Panc1 (cell line): ENCODE measurements around the gene DHRS4L2. TPM values are rescaled to one million over a fixed set of nuclear protein-coding genes. Genes with fewer than 3 reads are reported as not detected.
"Not testable (repeated sequence)": the region's sequence is repeated elsewhere in the genome, so short reads cannot be mapped to it uniquely, and the experiment has no call there.

Source experiments
- ATAC-seq: fragments of 200-7000 bp; cut with Tn5 transposase; 2 replicates; pipeline ENCODE4 v1.9.1; 2020; ENCODE audit warnings: mild to moderate bottlenecking, moderate library complexity
- BruUV-seq: library from RNA; stranded (reverse); fragments of 400-500 nt; replicated peaks from 2 replicates; lab custom pipeline; 2021; lab: Mats Ljungman, UMichigan
- CTCF ChIA-PET: fragments of 300-600 bp; sonication (Branson Sonifier 250); formaldehyde crosslinking; loops from one replicate; lab custom pipeline; 2022; ENCODE audit warnings: antibody characterized with exemption; lab: Charles Lee
- POLR2A ChIA-PET: fragments of 300-600 bp; sonication (Branson Sonifier 250); formaldehyde crosslinking; loops from one replicate; lab custom pipeline; 2022; ENCODE audit warnings: antibody characterized with exemption; lab: Charles Lee
- DNase-seq: peaks from one replicate; pipeline ENCODE4 v3.0.0-alpha.2; 2010; ENCODE audit warnings: low read depth, low spot score
- H3K27ac ChIP-seq: 2 replicates; pipeline ENCODE4 v1.5.1; 2011; ENCODE audit warnings: mild to moderate bottlenecking, low read length, inconsistent platforms
- H3K27me3 ChIP-seq: fragments of 200-500 bp; sonication (Bioruptor generic); 2 replicates; pipeline ENCODE4 v1.6.0; 2014; ENCODE audit warnings: low read length, inconsistent platforms; ENCODE audit not compliant: control insufficient read depth, insufficient read depth
- H3K36me3 ChIP-seq: fragments of 200-500 bp; sonication (Bioruptor generic); 2 replicates; pipeline ENCODE4 v1.5.1; 2014; ENCODE audit warnings: inconsistent platforms, mild to moderate bottlenecking, low read length, moderate library complexity; ENCODE audit not compliant: control insufficient read depth, insufficient read depth
- H3K4me1 ChIP-seq: 2 replicates; pipeline ENCODE4 v1.5.1; 2011; ENCODE audit warnings: inconsistent platforms, mild to moderate bottlenecking, low read length, moderate library complexity; ENCODE audit not compliant: control insufficient read depth, insufficient read depth
- H3K4me3 ChIP-seq, 2 experiments: 2 replicates each; pipeline ENCODE4 v1.5.1; 2011 to 2012; ENCODE audit warnings: low read depth in 2 of 2, low read length in 2 of 2, mild to moderate bottlenecking in 2 of 2, inconsistent platforms in 1 of 2, moderate library complexity in 1 of 2
- H3K9me3 ChIP-seq: fragments of 200-500 bp; sonication (Bioruptor generic); 2 replicates; pipeline ENCODE4 v1.5.1; 2014; ENCODE audit warnings: low read depth, mild to moderate bottlenecking, inconsistent platforms, low read length, moderate library complexity; ENCODE audit not compliant: control insufficient read depth, insufficient read depth
- TCF7L2 ChIP-seq: IDR thresholded peaks from 2 replicates; pipeline ENCODE4 v1.6.1; 2011; ENCODE audit warnings: mild to moderate bottlenecking, low read depth, low read length, inconsistent platforms
- in situ Hi-C: cut with HindIII; loops from 2 replicates; pipeline ENCODE4 v1.10.0; 2016; ENCODE audit warnings: low sequenced_read_pairs, low pct_unique_long_range_greater_than_20kb
- intact Hi-C: fragments of 100-400 bp; cut with micrococcal nuclease; formaldehyde crosslinking; loops from one replicate; pipeline ENCODE4 v1.10.0; 2022; ENCODE audit not compliant: unreplicated experiment
- total RNA-seq: library from RNA; stranded (reverse); gene quantifications from one replicate; pipeline ENCODE4 v1.2.1, GENCODE V29; 2021; ENCODE audit not compliant: unreplicated experiment
- TF ChIP-seq, protein P1 (sequence below), 2 experiments: IDR thresholded peaks; 2 replicates each; pipeline ENCODE4 v1.6.1; 2011 to 2012; ENCODE audit warnings: low read depth in 2 of 2, control low read depth in 1 of 2, low read length in 1 of 2, mild to moderate bottlenecking in 1 of 2, moderate library complexity in 1 of 2; ENCODE audit not compliant: insufficient read depth in 1 of 2
- TF ChIP-seq, protein P2 (sequence below): fragments of 450-650 bp; IDR thresholded peaks from 2 replicates; pipeline ENCODE4 v1.5.1; 2017; ENCODE audit warnings: mild to moderate bottlenecking

Gene DHRS4L2
- total RNA-seq, 1 experiment from 2014 or later: 8.0 TPM

DNA sequence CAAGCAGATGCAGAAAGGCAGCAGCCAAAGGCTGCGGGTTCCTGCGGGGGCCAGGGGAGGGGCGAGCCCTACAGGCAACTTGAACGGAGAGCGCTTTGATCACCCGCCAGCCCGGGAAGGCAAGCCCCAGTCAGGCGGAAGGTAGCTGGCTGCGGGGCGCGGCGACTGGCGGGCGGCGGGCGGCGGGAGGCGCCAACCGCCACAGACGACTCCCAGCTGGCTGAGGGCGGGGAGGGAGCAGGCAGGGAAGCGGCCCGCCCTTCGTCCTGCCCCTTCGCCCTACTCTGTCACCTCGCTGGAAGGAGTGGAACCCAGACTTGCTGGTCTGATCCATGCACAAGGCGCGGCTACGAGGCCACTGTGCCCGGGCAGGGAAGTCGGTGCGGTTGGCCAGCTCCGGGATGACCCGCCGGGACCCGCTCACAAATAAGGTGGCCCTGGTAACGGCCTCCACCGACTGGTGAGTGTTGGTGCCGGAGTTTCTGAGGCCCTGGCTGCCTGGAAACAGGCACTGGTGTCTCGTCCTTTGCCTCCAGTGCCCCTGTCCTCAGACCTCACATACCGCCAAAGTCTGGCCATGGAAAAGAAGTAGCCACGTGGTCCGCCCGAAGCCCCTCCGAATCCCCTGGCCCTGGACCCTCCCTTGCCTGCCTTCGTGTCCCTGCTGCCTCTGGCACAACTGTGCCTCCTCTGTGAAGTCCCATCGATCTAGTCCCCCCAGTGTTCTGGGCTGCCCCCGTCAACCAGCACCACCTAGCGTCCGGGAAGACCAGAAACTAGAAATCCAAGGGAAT lies 47.6 kb downstream of the DHRS4L2 start:
- intact Hi-C loops: no loop called here
- TF ChIP-seq, protein P1, sequence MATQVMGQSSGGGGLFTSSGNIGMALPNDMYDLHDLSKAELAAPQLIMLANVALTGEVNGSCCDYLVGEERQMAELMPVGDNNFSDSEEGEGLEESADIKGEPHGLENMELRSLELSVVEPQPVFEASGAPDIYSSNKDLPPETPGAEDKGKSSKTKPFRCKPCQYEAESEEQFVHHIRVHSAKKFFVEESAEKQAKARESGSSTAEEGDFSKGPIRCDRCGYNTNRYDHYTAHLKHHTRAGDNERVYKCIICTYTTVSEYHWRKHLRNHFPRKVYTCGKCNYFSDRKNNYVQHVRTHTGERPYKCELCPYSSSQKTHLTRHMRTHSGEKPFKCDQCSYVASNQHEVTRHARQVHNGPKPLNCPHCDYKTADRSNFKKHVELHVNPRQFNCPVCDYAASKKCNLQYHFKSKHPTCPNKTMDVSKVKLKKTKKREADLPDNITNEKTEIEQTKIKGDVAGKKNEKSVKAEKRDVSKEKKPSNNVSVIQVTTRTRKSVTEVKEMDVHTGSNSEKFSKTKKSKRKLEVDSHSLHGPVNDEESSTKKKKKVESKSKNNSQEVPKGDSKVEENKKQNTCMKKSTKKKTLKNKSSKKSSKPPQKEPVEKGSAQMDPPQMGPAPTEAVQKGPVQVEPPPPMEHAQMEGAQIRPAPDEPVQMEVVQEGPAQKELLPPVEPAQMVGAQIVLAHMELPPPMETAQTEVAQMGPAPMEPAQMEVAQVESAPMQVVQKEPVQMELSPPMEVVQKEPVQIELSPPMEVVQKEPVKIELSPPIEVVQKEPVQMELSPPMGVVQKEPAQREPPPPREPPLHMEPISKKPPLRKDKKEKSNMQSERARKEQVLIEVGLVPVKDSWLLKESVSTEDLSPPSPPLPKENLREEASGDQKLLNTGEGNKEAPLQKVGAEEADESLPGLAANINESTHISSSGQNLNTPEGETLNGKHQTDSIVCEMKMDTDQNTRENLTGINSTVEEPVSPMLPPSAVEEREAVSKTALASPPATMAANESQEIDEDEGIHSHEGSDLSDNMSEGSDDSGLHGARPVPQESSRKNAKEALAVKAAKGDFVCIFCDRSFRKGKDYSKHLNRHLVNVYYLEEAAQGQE (IDR thresholded peaks at IDR 0.05; ENCODE audit: insufficient read depth in 1 of 2, low read depth in 2 of 2, low read length in 1 of 2): no peak
- TF ChIP-seq TCF7L2: peak; percentile 81
- TF ChIP-seq, protein P2, sequence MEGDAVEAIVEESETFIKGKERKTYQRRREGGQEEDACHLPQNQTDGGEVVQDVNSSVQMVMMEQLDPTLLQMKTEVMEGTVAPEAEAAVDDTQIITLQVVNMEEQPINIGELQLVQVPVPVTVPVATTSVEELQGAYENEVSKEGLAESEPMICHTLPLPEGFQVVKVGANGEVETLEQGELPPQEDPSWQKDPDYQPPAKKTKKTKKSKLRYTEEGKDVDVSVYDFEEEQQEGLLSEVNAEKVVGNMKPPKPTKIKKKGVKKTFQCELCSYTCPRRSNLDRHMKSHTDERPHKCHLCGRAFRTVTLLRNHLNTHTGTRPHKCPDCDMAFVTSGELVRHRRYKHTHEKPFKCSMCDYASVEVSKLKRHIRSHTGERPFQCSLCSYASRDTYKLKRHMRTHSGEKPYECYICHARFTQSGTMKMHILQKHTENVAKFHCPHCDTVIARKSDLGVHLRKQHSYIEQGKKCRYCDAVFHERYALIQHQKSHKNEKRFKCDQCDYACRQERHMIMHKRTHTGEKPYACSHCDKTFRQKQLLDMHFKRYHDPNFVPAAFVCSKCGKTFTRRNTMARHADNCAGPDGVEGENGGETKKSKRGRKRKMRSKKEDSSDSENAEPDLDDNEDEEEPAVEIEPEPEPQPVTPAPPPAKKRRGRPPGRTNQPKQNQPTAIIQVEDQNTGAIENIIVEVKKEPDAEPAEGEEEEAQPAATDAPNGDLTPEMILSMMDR: peak; percentile 85
- H3K9me3 ChIP-seq: no peaks in the 10 kb centered on the region; the same call in 1 of the 2 replicates
- in situ Hi-C loops: no loop called here
- no peaks in the 10 kb centered on the region for H3K4me1 ChIP-seq
- ATAC-seq (peak; percentile 98), DNase-seq (no peak)
- POLR2A ChIA-PET: no interaction called here
- CTCF ChIA-PET: interaction anchor here (0.6 kb wide), 1 partner anchor 558 kb away, joined by 8 read pairs; no protein-coding TSS in a partner anchor
- H3K27me3 ChIP-seq: no peaks in the 10 kb centered on the region
- BruUV-seq: no TSS peak
- no peaks in the 10 kb centered on the region for H3K36me3 ChIP-seq
- peak overlapping the region; percentile 54; the same call in 1 of the 2 replicates for H3K27ac ChIP-seq
- peak overlapping the region; percentile 48 to 57 for H3K4me3 ChIP-seq

DNA sequence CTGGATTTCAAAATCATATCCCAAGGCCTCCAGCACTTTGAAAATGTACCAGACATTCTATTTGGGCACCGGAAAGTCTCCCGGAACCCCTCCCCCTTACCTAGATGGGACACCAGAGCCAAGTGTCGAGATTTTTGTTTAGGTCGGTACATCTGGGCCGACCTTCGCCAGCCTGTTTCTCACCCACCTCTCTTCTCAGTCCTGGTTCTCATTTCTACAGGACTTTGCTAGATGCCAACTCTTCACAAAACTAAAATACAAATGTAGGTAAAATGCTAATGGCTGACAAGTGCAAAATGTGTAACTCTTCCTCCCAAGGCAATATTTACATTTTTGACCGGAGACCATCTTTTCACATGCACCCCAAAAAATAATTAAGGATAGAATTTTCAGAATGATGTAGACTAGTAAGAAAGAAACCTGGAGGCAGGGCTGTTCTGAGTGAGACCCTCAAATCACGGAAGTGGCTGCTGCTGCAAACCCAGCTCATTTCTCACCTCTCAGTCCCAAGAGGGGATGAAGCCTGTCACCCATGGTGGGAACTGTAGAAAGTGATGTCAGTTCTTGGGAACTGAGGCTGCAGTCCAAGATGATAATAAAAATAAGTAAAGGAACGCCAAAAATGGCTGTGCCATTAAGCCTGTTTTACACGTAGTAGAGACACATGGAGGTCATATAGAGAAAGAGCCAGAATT lies 48.4 kb downstream of the DHRS4L2 start:
- in situ Hi-C loops, H3K9me3 ChIP-seq, H3K4me1 ChIP-seq, DNase-seq, intact Hi-C loops, H3K27me3 ChIP-seq, POLR2A ChIA-PET, H3K36me3 ChIP-seq, BruUV-seq, ATAC-seq: not testable (repeated sequence)
- CTCF ChIA-PET: interaction anchor here (0.6 kb wide), 1 partner anchor 558 kb away, joined by 8 read pairs; no protein-coding TSS in a partner anchor
- H3K27ac ChIP-seq: peak overlapping the region; percentile 54; the same call in 1 of the 2 replicates
- H3K4me3 ChIP-seq: peak overlapping the region; percentile 48 to 57
- TF ChIP-seq, protein P2: peak; percentile 55
